GM19468 (cell line): Measurements from ENCODE around the gene C9orf50.

ENCODE experiments used
- ATAC-seq: cut with Tn5 transposase; IDR thresholded peaks from one replicate; pipeline ENCODE4 v1.9.1; 2021; ENCODE audit warnings: mild to moderate bottlenecking, moderate library complexity, moderate number of reproducible peaks; ENCODE audit not compliant: unreplicated experiment; ENCODE audit errors: extremely low read depth

Gene C9orf50

GRCh38 chr9:129612815-129613519 lies 7.9 kb downstream of the C9orf50 start:
- ATAC-seq, result no peak

GRCh38 chr9:129612123-129612522 lies 8.8 kb downstream of the C9orf50 start:
- no peak for ATAC-seq

- no peak for ATAC-seq
Measured at GRCh38 chr9:129611307-129611800, 9.5 kb downstream of the C9orf50 start.

GRCh38 chr9:129610473-129611306 lies 10.2 kb downstream of the C9orf50 start:
- ATAC-seq, result no peak

- ATAC-seq, result no peak
Measured at GRCh38 chr9:129610213-129610472, 10.8 kb downstream of the C9orf50 start.

GRCh38 chr9:129609486-129610212 lies 11.3 kb downstream of the C9orf50 start:
- no peak for ATAC-seq

- ATAC-seq, result no peak
Measured at GRCh38 chr9:129608561-129609481, 12.1 kb downstream of the C9orf50 start.

GRCh38 chr9:129607027-129607387 lies 13.9 kb downstream of the C9orf50 start:
- ATAC-seq, result no peak

- ATAC-seq, result no peak
Measured at GRCh38 chr9:129606161-129607026, 14.5 kb downstream of the C9orf50 start.

GRCh38 chr9:129604766-129605163 lies 16.1 kb downstream of the C9orf50 start:
- no peak for ATAC-seq

- ATAC-seq, result no peak
Measured at GRCh38 chr9:129604056-129604765, 16.7 kb downstream of the C9orf50 start.

GRCh38 chr9:129602598-129603415 lies 18.1 kb downstream of the C9orf50 start:
- ATAC-seq, result no peak

GRCh38 chr9:129601082-129601674 lies 19.7 kb downstream of the C9orf50 start:
- no peak for ATAC-seq

- no peak for ATAC-seq
Measured at GRCh38 chr9:129598089-129598596, 22.8 kb downstream of the C9orf50 start.

GRCh38 chr9:129597355-129598088 lies 23.4 kb downstream of the C9orf50 start:
- no peak for ATAC-seq

- no peak for ATAC-seq
Measured at GRCh38 chr9:129596541-129597331, 24.2 kb downstream of the C9orf50 start.
